HL-60/S4 treated with phorbol 12-myristate 13-acetate at 8.2 ng/mL for 4 days and 3 days (cell line): ENCODE measurements around the gene FMN2.
"Not testable (repeated sequence)": the region's sequence is repeated elsewhere in the genome, so short reads cannot be mapped to it uniquely, and the experiment has no call there.

Experiments used
- in situ Hi-C: fragments of 300-500 bp; cut with MboI; formaldehyde crosslinking; loops from 2 replicates; pipeline ENCODE4 v1.15.0; 2022; ENCODE audit warnings: low sequenced_read_pairs

FMN2 gene

DNA sequence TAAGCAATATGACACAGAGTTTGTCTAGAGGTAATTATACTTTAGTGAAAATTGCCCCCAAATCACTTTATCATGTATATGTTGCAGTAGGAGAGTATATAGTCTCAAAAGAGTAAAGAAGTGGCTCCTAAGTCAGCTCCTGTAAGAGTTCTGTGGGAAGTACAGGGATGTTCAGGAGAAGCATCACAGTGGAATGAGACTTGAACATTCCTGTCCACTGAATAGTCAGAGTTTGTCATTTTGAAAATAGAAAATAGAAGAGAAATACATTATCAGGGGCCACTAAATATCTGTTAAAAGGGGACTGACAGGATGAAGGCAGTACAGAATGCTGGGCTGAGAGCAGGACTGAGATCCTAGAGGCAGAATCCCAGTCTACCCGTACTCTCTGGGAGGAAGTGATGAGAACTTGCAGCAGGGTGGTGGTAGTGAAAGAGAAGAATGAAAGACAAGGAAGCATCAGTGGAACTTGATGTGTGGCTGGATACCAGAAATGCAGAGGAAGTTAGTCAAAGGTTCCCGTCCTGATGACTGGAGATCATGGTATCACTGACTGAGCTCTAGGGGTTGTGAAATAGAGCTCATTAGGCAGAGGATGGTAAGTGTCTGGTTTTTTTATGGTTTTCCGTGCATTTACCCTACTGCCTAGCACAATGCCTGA lies 153.4 kb downstream of the FMN2 start:
- in situ Hi-C loops, result no loop called here

DNA sequence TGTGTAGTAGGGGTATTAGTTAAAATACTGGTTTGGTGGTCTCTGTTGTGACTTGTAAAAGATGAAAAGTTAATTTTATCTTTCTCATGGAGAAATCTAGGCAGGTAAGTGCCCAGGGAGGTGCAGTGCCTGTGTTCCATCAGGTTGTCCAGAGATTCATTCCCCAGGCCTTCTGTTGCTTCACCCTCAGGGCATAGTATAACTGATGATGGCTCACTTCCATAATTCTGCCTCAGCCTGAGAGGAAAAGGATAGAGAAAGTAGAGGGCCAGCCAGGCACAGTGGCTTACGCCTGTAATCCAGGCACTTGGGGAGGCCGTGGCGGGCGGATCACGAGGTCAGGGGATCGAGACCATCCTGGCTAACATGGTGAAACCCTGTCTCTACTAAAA lies 153.9 kb downstream of the FMN2 start:
- in situ Hi-C loops, result no loop called here

DNA sequence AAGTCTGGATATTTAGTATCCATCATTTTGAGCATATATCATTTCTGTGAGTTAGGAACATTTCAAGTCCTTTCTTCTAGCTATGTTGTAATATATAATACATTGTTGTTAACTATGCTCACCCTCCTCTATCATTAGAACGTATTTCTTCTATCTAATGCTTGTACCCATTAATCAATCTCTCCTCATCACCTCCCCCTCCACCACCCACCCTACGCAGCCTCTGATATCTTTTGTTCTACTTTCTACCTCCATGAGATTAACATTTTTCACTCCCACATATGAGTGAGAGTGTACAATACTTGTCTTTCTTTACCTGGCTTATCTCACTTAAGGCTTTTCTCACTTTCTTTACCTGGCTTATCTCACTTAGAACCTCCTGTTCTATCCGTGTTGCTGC lies 156.2 kb downstream of the FMN2 start:
- in situ Hi-C loops, result no loop called here

DNA sequence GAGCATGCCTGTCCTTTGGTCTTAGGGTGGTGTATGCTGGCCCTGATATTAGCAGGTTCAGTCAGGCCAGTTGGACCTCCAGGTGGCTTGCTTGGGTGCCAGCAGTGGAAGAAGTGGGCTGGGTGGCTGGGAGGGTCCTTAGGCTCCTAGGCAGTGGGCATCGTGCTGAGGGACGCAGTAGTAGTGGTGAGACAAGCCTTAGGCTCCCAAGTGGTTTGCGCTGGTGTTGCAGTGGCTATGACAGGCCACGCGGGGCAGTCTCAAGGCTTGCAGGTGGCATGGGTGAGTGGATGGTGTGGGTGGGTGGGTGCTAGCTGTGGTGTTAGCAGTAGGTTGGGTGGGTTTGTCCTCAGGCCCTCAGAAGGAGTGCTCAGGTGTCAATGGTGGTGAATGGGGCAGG lies 162.3 kb downstream of the FMN2 start:
- in situ Hi-C loops, result no loop called here

DNA sequence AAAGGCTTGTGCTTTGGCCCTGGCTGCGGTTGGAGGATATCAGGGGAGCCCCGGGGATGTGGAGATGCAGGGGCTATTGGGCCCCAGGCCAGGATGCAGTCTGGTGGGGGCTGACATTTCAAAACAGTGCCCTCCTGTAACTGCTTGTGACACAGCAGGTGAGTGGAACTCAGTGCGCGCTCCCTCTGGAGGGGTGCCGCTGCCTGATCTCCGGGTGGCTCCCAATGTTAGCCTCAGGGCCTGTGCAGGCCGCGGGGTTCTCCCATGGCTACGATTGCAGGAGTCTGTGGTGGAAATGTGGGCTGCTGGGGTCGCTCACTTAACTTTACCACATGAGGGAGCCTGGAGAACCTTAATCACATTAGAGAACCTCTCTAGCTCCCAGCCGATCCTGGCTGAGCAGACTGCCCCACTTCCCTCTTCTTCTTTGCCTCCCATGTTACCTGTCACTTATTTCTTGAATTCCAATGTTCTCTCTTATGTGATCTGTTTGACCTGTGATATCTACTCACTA lies 163.2 kb downstream of the FMN2 start:
- in situ Hi-C loops, result no loop called here

DNA sequence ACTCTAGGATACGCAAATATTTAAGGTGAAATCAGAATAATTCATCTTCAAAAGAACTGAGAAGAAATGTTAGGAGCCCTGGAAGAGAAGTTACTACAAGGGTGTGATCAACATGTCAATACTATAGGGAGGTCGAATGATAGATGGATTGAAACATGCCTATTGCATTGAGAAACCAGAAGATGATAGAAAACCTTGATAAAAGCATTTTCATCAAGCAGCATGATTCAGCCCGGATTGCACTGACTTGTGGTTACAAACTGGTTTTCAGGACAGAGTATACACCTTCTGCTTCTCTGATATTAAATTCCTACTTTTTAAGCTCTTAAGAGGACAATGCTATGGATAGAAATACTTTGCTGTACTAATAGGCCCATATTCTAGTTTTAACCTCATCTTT lies 164.2 kb downstream of the FMN2 start:
- in situ Hi-C loops, result no loop called here

DNA sequence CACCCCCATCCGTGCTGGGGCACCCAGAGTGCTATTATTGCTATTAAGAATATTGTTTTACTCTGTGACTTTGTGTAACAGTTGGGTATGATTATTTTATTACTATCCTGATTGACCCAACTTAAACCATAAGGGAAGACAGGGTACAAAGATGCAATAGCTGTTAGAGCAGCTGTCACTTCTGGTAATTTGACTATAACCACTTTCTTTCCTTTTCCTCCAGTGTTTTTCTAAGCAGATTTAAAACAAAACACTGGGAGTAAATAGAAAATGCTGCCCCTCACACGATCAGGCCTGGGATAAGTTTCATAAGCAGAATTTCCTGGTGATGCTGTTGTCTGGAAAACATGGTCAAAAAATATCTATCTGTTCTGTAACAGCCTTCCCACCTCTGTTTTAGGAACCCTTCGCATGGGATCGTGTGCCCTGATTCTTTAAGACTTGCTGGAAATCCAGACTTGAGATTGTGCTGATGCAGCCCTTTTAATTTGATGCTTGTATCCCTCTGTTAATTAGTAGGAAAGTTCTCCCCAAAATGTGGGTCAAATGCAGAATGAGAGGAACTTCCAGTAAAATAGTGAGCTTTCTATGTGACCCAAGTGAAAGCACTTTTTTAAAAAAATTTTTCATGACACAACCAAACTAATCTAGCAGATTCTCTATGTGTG lies 165.3 kb downstream of the FMN2 start:
- in situ Hi-C loops, result no loop called here

DNA sequence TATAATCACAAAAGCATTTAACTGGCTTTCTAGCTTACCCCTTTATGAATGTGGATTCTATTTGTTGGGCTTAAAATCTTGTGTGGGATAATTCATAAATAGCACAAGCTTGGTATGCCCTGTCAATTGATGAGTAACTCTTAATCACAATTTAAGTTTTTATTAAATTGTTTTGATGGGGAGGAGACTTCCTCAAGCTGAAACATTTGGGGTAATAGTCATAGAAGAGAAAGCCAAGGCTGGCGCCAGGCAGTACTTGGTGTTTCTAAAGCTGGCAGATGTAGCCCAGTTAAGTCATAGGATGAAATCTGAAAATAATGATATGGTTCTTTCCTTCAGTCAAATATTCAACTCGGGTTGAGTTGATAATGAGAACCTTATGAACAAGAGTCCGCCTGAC lies 167.2 kb downstream of the FMN2 start:
- in situ Hi-C loops, result no loop called here

DNA sequence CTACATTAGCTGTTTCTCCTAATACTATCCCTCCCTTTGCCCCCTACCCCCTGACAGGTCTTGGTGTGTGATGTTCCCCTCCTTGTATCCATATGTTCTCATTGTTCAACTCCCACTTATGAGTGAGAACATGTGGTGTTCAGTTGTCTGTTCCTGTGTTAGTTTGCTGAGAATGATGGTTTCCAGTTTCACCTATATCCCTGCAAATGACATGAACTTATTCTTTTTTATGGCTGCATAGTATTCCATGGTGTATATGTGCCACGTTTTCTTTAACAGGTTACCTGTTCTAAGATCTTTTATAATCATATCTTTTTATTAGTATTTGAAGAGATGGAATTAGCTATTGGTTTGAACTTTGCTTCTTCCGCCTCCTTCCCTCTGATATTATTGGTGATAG lies 172.8 kb downstream of the FMN2 start:
- in situ Hi-C loops, result not testable (repeated sequence)

DNA sequence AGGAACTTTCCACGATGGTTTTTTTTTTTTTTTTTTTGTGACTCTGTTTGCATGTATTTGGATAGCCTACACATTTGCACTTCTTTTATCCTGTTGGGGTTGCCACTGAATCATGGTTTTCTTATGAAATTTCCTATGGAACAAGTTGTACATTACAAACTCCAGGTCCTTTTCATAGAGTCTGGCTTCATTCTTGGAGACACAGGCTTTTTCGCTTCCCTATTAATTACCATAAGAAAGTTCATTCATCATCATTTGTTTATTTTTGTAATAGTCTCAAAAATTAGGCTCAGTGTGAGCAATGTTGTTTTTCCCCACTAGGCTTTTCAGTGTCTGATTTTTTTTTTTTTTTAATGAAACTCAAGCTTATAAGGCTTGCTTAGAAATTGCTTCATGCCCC lies 179.4 kb downstream of the FMN2 start:
- in situ Hi-C loops, result no loop called here

DNA sequence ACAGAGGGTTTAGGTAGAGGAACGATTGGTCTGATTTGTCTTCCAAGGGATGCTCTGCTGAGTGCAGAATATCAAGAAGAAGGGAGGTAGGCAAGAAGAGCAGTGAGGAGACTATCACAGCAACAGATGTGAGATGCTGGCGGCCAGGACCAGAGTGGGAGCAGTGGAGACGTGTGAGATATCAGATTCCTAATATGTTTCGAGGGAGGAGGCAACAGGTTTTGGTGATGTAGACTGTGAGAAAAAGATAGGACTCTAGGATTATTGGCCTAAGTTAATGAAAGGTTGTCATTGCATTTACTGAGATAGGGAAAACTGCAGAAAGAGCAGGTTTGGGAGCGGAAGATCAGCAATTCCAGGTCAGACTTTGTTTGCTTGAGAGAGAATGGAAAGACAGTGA lies 182.9 kb downstream of the FMN2 start:
- in situ Hi-C loops, result no loop called here

DNA sequence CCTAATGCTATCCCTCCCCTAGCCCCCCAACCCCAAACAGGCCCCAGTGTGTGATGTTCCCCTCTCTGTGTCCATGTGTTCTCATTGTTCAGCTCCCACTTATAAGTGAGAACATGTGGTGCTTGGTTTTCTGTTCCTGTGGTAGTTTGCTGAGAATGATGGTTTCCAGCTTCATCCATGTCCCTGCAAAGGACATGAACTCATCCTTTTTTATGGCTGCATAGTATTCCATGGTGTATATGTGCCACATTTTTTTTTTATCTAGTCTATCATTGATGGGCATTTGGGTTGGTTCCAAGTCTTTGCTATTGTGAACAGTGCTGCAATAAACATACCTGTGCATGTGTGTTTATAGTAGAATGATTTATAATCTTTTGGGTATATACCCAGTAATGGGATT lies 183.5 kb downstream of the FMN2 start:
- in situ Hi-C loops, result not testable (repeated sequence)

DNA sequence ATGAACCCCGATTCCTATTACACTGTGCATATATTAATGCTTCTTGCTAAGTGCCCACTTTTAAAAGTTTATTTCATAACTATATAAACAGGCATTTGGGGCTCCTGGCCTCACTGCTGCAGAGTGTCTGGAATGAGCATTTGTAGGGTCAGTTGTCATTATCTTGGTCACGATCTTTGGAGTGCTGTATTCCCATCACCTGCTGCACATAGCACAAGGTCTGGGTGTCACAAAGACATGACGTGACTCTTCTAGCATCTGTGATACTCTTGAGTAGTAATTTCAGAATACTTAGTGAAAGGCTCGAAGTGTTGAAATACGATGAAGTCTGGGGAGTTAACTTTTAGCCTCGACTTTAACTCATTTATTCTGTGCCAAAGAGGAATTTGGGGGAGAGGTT lies 186.4 kb downstream of the FMN2 start:
- in situ Hi-C loops, result no loop called here

DNA sequence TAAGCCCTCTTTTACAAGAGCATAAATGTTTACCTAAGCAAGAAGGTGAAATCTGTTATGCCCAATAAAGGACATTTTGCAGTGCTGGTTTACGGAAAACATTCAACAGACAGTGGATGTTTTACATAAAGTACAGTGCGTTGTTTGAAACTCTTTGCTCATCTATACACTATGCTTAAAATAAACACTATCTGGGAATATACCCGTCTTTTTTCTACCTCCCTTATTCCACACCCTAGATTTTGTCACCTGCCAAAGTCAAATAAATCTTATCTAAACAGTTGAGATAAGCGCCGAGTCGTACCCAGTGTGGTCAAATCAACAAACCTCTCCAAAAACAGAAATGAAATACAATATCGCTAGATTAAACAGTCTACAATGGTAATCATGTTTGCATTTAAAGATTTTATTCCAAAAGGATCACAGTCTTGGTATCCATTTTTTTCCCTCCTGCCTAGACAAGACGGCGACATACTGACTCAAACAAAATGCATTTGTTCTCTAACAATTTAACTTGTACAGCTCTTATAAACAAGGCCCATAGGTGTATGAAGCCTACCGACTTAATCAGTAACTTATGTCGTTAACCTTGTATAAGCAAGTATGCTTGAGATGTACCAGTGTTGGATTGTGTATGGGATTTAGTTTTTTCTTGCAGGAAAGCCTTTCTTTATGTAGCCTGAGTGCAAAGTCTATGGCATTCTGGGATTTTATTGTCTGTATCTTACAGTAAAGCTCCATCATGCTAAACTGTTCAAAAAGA lies 189.1 kb downstream of the FMN2 start:
- in situ Hi-C loops, result no loop called here

DNA sequence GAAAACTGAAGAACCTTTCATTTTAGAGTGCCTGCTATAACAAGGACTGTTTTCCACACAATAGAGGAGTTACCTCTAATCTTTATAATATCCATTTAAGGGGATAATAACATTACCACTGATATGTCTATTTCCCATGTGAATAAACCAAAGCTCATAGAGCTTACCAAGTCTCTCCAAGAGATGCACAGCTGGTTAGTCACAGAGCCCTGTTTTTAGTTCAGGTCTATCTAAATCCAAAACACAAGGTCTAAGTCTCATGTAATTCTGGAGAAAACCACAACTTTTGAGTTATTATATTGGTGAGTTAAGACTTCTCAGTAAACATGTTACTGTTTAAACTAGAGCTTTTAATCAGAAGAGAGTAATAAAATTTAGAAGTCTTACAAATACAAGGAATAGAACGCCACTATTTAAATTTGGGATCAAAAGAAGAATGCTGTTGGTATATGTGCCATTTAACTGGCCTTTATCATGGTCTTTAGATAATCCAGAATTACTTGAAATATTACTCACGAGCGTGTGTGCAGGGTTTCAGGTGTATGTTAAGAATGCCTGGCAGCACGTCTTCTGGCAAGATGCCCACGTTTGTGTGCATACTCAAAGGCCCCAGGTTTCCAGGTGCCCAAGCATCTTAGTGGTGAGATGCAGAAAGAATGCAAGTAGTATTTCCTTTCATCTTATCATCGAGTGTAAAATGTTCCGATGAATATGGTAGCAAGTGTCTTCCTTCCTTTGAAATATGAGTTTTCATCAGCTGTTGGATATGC lies 190.6 kb downstream of the FMN2 start:
- in situ Hi-C loops, result no loop called here

DNA sequence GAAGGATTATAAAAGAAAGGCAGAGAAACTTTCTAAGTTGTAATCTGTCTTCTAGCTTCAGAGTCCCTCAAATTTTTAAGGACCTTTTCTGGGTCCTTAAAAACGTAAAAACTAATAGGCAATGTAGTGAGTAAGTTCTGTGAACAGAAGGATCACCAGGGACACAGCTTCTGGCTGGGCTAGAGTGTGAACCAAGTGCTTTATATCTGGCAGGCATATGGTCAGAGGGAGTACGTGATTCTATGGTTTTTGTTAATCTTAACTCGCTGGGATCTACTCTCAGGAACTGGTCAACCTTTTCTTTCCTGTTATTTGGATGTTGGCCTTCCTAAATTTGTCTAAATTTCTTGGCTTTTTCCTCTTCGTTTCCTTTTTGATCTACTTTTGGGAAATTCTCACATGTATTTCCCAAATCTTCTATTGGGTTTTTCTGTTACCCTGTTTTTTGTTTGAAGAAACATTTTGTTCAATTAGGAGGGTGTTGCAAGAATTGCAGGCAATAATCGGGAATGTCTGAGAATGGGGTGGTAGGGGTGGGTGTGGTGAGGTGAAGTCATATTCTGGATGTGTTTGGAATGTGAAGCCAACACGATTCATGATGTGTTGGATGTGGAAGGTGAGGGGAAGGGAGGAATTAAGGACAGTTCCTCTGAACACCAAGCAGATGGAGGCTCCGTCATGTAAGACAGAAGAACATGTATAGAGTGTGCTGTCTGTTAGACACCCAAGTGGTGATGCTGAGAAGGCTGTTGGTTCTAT lies 193.2 kb downstream of the FMN2 start:
- in situ Hi-C loops, result no loop called here

DNA sequence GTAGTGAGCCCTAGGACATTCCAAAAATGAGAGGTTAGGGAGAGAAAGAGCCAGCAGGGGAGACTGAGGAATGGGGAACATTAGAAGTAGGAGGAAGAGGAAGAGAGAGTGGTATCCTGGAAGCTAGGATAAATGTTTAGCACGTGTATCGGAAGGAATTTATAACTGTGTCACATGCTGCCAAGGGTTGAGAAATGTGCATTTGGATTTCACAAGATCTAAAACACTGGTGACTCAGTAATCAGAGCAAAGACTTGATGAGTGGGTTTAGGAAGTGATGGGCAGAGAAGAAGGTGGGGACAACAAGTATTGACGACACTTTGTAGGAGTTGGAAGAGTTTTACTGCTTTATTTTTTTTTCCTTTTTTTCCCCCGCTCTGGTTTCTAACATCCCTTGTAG lies 193.9 kb downstream of the FMN2 start:
- in situ Hi-C loops, result no loop called here

DNA sequence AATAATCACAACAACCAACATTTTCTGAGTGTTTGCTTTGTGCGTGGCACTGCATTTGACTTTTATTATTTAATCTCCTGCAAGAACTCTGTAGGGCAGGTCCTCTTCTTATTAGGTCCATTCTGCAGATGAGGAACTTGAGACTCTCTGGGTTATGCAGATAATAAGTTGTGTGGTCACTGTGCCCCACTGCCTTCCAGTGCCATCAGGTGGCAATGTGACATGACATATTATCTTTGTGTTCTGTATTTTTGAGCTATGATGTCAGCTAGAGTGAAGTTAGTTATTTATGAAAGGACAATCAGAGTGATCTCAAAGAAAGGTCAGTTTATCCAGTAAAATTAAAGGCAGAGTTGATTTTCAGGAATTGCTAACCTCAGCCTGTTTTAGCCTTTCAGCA lies 196.0 kb downstream of the FMN2 start:
- in situ Hi-C loops, result no loop called here

DNA sequence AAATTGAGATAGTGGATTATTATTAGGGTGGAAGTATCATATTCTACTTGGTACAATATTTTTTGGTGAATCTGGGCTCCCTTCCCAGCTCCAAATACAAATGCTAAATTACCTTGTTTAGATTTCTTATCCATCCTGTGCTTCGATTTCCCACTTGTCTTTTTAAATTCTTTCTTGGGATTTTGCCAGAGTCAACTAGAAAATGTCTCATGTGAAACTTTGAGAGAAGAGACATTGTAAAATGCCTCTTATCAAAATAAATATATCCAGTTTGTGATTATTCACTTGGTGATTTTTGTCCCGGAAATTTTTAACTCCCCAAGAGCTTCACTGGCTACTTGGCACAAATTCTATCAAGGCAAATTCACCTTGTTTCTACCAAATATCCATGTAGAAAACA lies 202.0 kb downstream of the FMN2 start:
- in situ Hi-C loops, result no loop called here

DNA sequence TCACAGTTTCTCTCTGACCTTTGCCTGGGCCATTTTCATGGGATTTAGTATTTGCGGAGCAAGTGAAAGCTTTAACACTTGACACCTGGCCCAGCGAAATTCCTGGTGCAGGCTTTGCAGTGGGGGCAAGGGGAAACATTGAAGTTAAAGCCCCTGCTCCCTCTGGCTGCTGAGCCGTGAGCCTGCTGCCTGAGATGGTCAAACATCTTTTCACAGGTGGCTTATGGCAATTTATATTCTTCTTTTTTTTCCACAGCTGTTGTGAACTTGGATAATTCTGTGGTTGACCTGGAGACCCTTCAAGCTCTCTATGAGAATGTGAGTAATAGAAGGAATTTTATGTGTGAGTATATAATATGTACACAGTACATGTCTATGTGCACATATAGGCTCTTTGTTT lies 202.9 kb downstream of the FMN2 start:
- in situ Hi-C loops, result no loop called here

DNA sequence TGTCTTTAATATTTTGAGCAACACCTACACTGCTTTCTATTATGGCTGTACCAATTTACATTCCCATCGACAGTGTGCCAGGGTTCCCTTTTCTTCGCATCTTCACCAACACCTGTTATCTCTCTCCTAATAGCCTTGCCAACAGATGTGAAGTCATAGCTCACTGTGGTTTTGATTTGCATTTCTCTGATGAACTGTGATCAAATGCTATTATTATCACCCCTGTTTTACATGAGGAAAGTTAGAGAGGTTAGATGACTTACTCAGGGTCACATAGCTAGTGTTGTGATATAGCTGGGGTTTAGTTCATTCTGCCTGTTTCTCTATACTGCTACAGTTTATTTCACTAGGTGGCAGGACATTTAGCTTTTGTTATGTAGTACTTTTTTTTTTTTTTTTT lies 204.1 kb downstream of the FMN2 start:
- in situ Hi-C loops, result no loop called here
